Erythroblast (primary cell): ENCODE data around the gene PRSS56.
"Not testable (repeated sequence)": the region's sequence is repeated elsewhere in the genome, so short reads cannot be mapped to it uniquely, and the experiment has no call there.

Experiments
- GATA1 ChIP-seq: IDR thresholded peaks from 2 replicates; pipeline ENCODE4 v1.6.1; 2011; ENCODE audit warnings: low read depth, mild to moderate bottlenecking, control low read depth, low read length, moderate library complexity
- POLR2A ChIP-seq: IDR thresholded peaks from 2 replicates; pipeline ENCODE4 v1.6.1; 2011; ENCODE audit warnings: mild to moderate bottlenecking, low read length

GRCh38 chr2:232532821-232533220 lies 12.6 kb downstream of the PRSS56 start:
- TF ChIP-seq POLR2A, GATA1: not testable (repeated sequence)
